SU-DHL-6 (cell line): ENCODE measurements around the gene RELN.

Experiments used
- H2AFZ ChIP-seq: fragments of 200-600 bp; sonication (generic); 2 replicates; pipeline ENCODE4 v1.6.1; 2014; ENCODE audit warnings: low read depth, mild to moderate bottlenecking, moderate library complexity, mixed read lengths, antibody characterized with exemption, low read length; ENCODE audit not compliant: severe bottlenecking
- H3F3A ChIP-seq: fragments of 200-600 bp; shearing (Covaris generic); 2 replicates; pipeline ENCODE4 v1.6.0; 2016; ENCODE audit warnings: antibody characterized with exemption, mild to moderate bottlenecking; ENCODE audit not compliant: insufficient read depth
- H3K27ac ChIP-seq: fragments of 200-600 bp; sonication (generic); 2 replicates; pipeline ENCODE4 v1.5.1; 2016; ENCODE audit warnings: low read depth, mild to moderate bottlenecking, low read length, moderate library complexity, mixed read lengths
- H3K27me3 ChIP-seq: fragments of 200-600 bp; sonication (generic), shearing (Covaris generic); 2 replicates; pipeline ENCODE4 v1.6.0; 2014; ENCODE audit warnings: mild to moderate bottlenecking, low read length
- H3K36me3 ChIP-seq: fragments of 200-600 bp; sonication (generic); 2 replicates; pipeline ENCODE4 v1.6.1; 2014; ENCODE audit warnings: mild to moderate bottlenecking, low read length, mixed read lengths
- H3K4me2 ChIP-seq: fragments of 300-600, 200-600 bp; shearing (Covaris generic), sonication (generic); 2 replicates; pipeline ENCODE4 v1.6.0; 2014; ENCODE audit warnings: low read length, low read depth, mild to moderate bottlenecking; ENCODE audit not compliant: poor library complexity, severe bottlenecking
- H3K4me3 ChIP-seq: fragments of 200-600 bp; sonication (generic); 2 replicates; pipeline ENCODE4 v1.5.1; 2014; ENCODE audit warnings: antibody characterized with exemption, low read length, mild to moderate bottlenecking, mixed read lengths; ENCODE audit not compliant: insufficient read depth, poor library complexity, severe bottlenecking
- H3K79me2 ChIP-seq: fragments of 200-600 bp; sonication (generic); 2 replicates; pipeline ENCODE4 v1.6.1; 2014; ENCODE audit warnings: mild to moderate bottlenecking, low read length, moderate library complexity; ENCODE audit not compliant: insufficient read depth
- H3K9ac ChIP-seq: fragments of 200-600 bp; sonication (generic); 2 replicates; pipeline ENCODE4 v1.7.0; 2014; ENCODE audit warnings: mild to moderate bottlenecking, low read length
- H3K9me2 ChIP-seq: fragments of 200-600 bp; sonication (generic); replicated peaks from 2 replicates; pipeline ENCODE4 v1.6.1; 2014; ENCODE audit warnings: low read length; ENCODE audit not compliant: insufficient read depth
- H3K9me3 ChIP-seq: fragments of 200-600 bp; sonication (generic); 2 replicates; pipeline ENCODE4 v1.6.1; 2014; ENCODE audit warnings: low read length, mixed read lengths; ENCODE audit not compliant: insufficient read depth
- H4K20me1 ChIP-seq: fragments of 200-600 bp; sonication (generic); 2 replicates; pipeline ENCODE4 v1.6.1; 2014; ENCODE audit warnings: low read depth, mild to moderate bottlenecking, antibody characterized with exemption, low read length, moderate library complexity, mixed read lengths
- EZH2phosphoT487 ChIP-seq: fragments of 200-600 bp; sonication (generic), shearing (Covaris generic); conservative IDR thresholded peaks from 2 replicates; pipeline ENCODE4 v1.6.1; 2018; ENCODE audit warnings: mild to moderate bottlenecking, antibody characterized with exemption, low read length, moderate library complexity, mixed read lengths
- TF ChIP-seq, protein P1 (sequence below): fragments of 200-600 bp; sonication (generic); IDR thresholded peaks from one replicate; pipeline ENCODE4 v1.5.1; 2017; ENCODE audit warnings: antibody characterized with exemption, mild to moderate bottlenecking, low read length, moderate library complexity; ENCODE audit not compliant: insufficient read depth, poor library complexity, severe bottlenecking

RELN gene

GRCh38 chr7:103657474-103657894 lies 332.0 kb downstream of the RELN start:
- Histone ChIP-seq H3K27me3 (no peaks in the 10 kb centered on the region), H3K9me2 (no peaks in the 10 kb centered on the region), H3K27ac (no peak overlapping the region), H2AFZ (no peak overlapping the region), H3K9me3 (no peaks in the 10 kb centered on the region), H3K4me3 (no peak overlapping the region), H3F3A (no peaks in the 10 kb centered on the region), H4K20me1 (no peaks in the 10 kb centered on the region), H3K4me2 (no peak overlapping the region), H3K9ac (no peak overlapping the region), H3K79me2 (no peaks in the 10 kb centered on the region), H3K36me3 (no peaks in the 10 kb centered on the region)
- no peak for TF ChIP-seq EZH2phosphoT487
- TF ChIP-seq, protein P1, sequence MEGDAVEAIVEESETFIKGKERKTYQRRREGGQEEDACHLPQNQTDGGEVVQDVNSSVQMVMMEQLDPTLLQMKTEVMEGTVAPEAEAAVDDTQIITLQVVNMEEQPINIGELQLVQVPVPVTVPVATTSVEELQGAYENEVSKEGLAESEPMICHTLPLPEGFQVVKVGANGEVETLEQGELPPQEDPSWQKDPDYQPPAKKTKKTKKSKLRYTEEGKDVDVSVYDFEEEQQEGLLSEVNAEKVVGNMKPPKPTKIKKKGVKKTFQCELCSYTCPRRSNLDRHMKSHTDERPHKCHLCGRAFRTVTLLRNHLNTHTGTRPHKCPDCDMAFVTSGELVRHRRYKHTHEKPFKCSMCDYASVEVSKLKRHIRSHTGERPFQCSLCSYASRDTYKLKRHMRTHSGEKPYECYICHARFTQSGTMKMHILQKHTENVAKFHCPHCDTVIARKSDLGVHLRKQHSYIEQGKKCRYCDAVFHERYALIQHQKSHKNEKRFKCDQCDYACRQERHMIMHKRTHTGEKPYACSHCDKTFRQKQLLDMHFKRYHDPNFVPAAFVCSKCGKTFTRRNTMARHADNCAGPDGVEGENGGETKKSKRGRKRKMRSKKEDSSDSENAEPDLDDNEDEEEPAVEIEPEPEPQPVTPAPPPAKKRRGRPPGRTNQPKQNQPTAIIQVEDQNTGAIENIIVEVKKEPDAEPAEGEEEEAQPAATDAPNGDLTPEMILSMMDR: no peak

GRCh38 chr7:103656221-103656620 lies 333.2 kb downstream of the RELN start:
- Histone ChIP-seq H3K9ac (no peak overlapping the region), H3F3A (no peaks in the 10 kb centered on the region), H3K9me3 (no peaks in the 10 kb centered on the region), H3K9me2 (no peaks in the 10 kb centered on the region), H3K27me3 (no peaks in the 10 kb centered on the region), H3K4me3 (no peak overlapping the region), H3K4me2 (no peak overlapping the region), H3K36me3 (no peaks in the 10 kb centered on the region), H3K79me2 (no peaks in the 10 kb centered on the region), H3K27ac (no peak overlapping the region), H2AFZ (no peak overlapping the region), H4K20me1 (no peaks in the 10 kb centered on the region)
- TF ChIP-seq, protein P1: no peak
- no peak for TF ChIP-seq EZH2phosphoT487

- H3K36me3 ChIP-seq: no peaks in the 10 kb centered on the region
- no peaks in the 10 kb centered on the region for H3K9me2 ChIP-seq
- H3K79me2 ChIP-seq: no peaks in the 10 kb centered on the region
- no peak overlapping the region for H3K27ac ChIP-seq
- H3K4me2 ChIP-seq: no peak overlapping the region
- no peaks in the 10 kb centered on the region for H4K20me1 ChIP-seq
- H2AFZ ChIP-seq: no peak overlapping the region
- H3K9me3 ChIP-seq: no peaks in the 10 kb centered on the region
- TF ChIP-seq, protein P1: no peak
- no peak for TF ChIP-seq EZH2phosphoT487
- H3K27me3 ChIP-seq: no peaks in the 10 kb centered on the region
- H3K9ac ChIP-seq: no peak overlapping the region
- no peaks in the 10 kb centered on the region for H3F3A ChIP-seq
- H3K4me3 ChIP-seq: no peak overlapping the region
Measured at GRCh38 chr7:103651593-103652377, 337.7 kb downstream of the RELN start.
